GM18951 (cell line): ENCODE results near the gene HSPA5.
A peak's percentile ranks its signal among the peaks of the same experiment; 100 is the strongest.
"Not testable (repeated sequence)": the region's sequence is repeated elsewhere in the genome, so short reads cannot be mapped to it uniquely, and the experiment has no call there.

ENCODE experiments used
- POLR2A ChIP-seq: IDR thresholded peaks from 4 replicates; pipeline ENCODE4 v1.6.1; 2011; ENCODE audit warnings: mild to moderate bottlenecking; ENCODE audit not compliant: insufficient read length, insufficient read depth; ENCODE audit errors: extremely low read depth
- in situ Hi-C: fragments of 300-500 bp; cut with MboI; formaldehyde crosslinking; loops from one replicate; pipeline ENCODE4 v1.12.0; 2022; ENCODE audit warnings: low sequenced_read_pairs, mixed read lengths, inconsistent platforms; ENCODE audit not compliant: unreplicated experiment

The HSPA5 gene

DNA sequence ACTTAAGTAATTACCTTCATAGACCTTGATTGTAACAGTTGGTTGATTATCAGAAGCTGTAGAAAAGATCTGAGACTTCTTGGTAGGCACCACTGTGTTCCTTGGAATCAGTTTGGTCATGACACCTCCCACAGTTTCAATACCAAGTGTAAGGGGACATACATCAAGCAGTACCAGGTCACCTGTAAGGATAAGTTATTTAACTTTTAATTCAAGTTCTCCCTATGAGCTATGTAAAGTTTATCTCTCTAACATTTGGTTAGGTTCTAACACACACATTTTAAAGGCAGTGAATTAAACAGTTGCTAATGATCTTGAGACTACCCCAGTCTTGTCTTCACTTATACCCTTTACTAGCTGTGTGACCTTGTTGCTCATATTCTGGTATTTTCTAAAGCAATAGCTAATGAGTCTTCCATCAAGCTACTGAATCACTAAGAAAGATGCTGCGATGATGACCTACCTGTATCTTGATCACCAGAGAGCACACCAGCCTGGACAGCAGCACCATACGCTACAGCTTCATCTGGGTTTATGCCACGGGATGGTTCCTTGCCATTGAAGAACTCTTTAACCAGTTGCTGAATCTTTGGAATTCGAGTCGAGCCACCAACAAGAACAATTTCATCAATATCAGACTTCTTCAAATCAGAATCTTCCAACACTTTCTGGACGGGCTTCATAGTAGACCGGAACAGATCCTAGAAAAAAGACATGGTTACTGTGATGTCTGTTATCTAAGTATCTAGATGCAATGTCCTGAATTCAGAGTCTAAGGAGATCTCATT, 2.8 kb downstream of the HSPA5 start:
- peak; percentile 11 for TF ChIP-seq POLR2A
- in situ Hi-C loops: no loop called here

DNA sequence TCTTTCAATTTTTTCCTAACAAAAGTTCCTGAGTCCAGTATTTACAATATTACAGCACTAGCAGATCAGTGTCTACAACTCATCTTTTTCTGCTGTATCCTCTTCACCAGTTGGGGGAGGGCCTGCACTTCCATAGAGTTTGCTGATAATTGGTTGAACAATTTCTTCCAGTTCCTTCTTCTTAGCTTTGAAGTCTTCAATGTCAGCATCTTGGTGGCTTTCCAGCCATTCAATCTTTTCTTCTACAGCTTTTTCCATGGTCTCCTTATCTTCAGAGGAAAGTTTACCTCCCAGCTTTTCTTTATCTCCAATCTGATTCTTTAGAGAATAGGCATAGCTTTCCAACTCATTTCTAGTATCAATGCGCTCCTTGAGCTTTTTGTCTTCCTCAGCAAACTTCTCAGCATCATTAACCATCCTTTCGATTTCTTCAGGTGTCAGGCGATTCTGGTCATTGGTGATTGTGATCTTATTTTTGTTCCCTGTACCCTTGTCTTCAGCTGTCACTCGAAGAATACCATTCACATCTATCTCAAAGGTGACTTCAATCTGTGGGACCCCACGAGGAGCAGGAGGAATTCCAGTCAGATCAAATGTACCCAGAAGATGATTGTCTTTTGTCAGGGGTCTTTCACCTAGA, 4.5 kb downstream of the HSPA5 start:
- in situ Hi-C loops: not testable (repeated sequence)

- no peak for TF ChIP-seq POLR2A
- in situ Hi-C loops: no loop called here
Measured at GRCh38 chr9:125235804-125236519, 5.2 kb downstream of the HSPA5 start.

DNA sequence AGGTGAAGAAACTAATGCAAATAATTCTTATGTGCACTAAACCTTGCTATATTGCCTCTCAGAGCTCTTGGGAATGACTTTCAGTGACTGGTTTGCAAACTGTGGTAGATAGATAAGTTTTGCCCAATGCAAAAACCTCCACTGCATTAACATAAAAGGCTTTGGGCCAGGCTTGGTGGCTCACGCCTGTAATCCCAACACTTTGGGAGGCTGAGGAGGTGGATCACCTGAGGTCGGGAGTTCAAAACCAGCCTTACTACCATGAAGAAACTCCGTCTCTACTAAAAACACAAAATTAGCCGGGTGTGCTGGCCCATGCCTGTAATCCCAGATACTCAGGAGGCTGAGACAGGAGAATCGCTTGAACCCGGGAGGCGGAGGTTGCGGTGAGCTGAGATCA, 7.0 kb downstream of the HSPA5 start:
- in situ Hi-C loops: not testable (repeated sequence)

GRCh38 chr9:125233678-125234077, 7.5 kb downstream of the HSPA5 start:
- in situ Hi-C loops: no loop called here

GRCh38 chr9:125227761-125228160, 13.4 kb downstream of the HSPA5 start:
- in situ Hi-C loops: no loop called here
- TF ChIP-seq POLR2A: no peak

More at GRCh38 chr9:125233678-125234077, 7.5 kb downstream of the HSPA5 start:
- no peak for TF ChIP-seq POLR2A

GRCh38 chr9:125224858-125225257, 16.3 kb downstream of the HSPA5 start:
- in situ Hi-C loops: not testable (repeated sequence)

GRCh38 chr9:125218621-125219020, 22.5 kb downstream of the HSPA5 start:
- TF ChIP-seq POLR2A: no peak
- in situ Hi-C loops: no loop called here

- in situ Hi-C loops: no loop called here
- no peak for TF ChIP-seq POLR2A
Measured at GRCh38 chr9:125214186-125214585, 27.0 kb downstream of the HSPA5 start.

- in situ Hi-C loops: no loop called here
- no peak for TF ChIP-seq POLR2A
Measured at GRCh38 chr9:125204477-125204876, 36.7 kb downstream of the HSPA5 start.

DNA sequence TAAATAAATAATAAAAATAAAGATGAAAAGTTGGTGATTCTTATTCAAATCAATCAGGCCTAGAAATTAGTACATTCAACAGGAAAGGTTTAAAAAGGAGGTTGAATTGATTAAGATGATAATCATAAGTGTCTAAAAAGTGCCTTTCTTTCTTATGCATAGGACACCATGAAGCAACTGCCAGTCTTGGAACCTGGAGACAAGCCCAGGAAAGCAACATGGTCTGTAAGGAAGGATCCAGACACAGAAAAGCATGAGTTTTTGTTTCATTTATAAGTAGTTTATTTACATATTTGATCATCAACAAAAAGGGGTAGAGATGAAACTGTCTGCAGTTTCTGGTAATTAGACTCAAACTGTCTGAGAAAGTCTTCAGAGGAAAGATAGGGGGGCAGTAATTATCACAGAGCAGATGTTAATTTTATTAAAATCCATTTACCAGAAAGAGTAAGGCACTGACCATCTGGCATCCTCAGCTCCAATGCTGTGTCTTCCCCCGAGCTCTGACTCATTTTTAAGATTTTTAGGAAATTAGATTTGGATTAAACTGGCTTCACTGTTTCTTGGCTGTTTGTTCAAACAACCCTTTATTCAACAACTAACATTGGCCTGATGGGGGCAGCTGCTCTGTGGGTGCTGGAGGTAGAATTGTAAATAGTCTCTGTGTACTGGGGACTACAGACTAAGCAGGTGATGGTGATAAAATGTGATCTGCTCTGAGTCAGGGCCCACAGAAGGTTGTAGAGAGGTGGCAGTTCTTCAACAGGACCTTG, 38.1 kb downstream of the HSPA5 start:
- no peak for TF ChIP-seq POLR2A
- in situ Hi-C loops: no loop called here

DNA sequence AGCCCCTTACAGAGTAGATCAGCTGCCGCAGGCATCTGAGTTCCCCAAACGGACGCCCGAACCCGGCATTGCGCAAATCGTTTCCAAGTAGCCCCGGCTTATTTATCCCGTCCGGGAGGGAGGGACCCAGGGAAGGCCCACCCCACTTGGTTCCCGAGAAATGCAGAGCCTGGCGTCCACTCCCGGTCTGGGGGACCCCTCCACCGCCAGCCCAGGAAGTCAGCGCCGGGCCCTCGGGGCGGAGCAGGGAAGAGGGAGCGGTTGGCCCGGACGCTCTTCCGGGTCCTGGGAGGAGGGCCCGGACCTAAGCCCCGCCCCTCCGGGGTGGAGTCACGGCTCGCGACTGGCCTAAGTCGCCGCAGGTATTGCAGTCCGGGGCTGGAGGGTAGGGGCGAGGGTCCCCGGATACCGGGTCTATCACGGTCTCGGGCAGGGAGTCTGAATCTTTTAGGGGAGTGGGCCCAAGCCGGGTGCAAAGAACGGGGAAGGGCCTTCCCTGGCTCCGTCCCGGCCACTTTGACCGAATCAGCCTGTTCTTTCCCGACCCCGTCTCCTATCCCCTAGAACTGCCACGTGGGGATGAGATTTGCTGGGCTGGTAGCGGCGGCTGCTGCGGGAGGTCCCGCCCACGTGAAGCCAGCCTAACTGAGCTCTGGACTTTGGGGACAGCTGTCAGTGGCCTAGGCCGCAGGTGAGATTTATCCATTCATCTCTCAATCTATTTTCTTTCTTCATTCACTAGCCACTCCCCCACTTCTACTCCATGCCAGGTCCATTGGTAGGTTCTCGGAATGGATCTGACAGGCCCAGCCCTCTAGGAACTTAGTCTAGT, 40.7 kb downstream of the HSPA5 start, which contains the start of gene RABEPK:
RABEPK (plus strand) TSS at position 327 of the 832 bp plus-strand sequence. CDS start 2,472 bp downstream, outside the sequence.
- peak; percentile 95 for TF ChIP-seq POLR2A
- in situ Hi-C loops: no loop called here

- in situ Hi-C loops: not testable (repeated sequence)
Measured at GRCh38 chr9:125195591-125195990, 45.6 kb downstream of the HSPA5 start.

DNA sequence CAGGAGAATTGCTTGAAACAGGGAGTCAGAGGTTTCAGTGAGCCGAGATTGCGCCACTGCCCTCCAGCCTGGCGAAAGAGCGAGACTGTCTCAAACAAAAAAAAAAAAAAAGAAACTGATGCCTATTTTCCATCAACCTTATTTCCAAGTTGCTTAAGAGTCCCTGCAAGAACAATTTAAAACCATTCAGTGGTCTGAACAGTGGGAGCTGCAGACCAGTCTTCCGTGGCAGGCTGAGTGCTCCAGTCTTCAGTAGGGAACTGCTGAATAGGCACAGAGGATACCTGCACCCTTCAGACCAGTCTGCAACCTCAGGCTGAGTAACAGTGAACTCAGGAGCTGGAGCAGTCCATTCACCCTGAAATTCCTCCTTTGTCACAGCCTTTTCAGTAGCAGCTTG, 46.7 kb downstream of the HSPA5 start:
- in situ Hi-C loops: not testable (repeated sequence)
